GM21515 (cell line): ENCODE data around the gene SOX9.
"Not testable (repeated sequence)": the region's sequence is repeated elsewhere in the genome, so short reads cannot be mapped to it uniquely, and the experiment has no call there.

Experiments used
- ATAC-seq: cut with Tn5 transposase; IDR thresholded peaks from one replicate; pipeline ENCODE4 v1.9.1; 2021; ENCODE audit not compliant: unreplicated experiment

Gene SOX9

DNA sequence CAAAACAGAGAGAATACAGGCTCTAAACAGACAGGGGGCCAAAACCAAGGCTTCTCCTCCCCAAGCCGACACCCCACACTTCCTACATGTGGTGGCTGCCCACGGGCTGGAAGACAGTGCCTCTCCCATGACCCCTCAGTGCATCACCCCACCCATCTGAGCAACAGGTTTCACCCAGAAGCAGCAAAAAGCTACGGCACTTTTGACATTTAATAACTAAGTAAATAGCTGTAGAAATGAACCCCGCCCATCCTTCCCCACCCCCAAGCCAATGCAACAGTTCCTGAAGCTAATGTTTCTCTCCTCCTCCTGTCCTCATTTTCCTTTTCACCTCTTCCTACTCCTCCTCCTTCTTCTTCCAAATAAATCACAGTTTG, 9.9 kb upstream of the SOX9 start:
- no peak for ATAC-seq

- no peak for ATAC-seq
These were observed 9.4 kb upstream of the SOX9 start for GRCh38 chr17:72111336-72111923.

GRCh38 chr17:72111926-72112325, 8.9 kb upstream of the SOX9 start:
- not testable (repeated sequence) for ATAC-seq

GRCh38 chr17:72113751-72114150, 7.1 kb upstream of the SOX9 start:
- ATAC-seq, result no peak

GRCh38 chr17:72115781-72116525, 4.9 kb upstream of the SOX9 start:
- no peak for ATAC-seq

- ATAC-seq, result no peak
These were observed 3.9 kb upstream of the SOX9 start for GRCh38 chr17:72116661-72117521.

DNA sequence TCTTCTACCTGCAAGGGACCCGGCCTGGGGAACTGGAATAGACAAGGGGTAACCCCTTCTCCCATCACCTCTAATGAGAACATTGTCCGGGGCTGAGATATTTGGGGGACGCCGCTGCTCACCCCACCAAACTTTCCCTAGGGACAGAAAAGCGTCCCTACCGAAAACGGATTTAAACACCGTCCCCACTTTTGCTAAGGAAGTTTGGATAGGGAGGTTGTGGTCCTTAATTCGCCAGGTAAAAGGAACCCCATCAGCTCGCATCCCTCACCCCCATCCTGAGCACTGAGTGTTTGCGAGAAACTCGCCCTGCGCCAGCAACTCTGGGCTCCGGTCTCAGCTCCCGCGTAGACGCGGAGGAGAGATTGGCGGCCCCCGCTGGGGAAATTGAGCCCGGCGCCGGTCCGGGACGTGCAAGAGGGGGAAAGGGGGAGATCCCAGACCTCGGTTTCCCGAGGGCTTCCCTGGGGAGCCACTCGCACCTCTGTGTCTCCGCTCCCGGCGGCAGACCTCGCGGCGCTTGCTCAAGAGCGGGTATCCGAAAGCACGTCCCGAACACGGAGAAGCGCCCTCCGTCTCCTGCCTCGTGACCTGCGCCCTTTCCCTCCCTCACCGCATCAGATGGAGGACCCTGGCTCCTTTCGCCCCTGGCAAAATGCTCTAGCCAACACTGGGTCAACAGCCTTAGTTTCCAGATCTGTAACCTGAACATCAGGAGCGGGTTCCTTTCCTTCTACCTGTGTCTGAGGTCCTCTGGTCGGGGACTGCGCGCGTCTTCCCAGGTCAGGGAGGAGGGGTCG, 3.1 kb upstream of the SOX9 start:
- no peak for ATAC-seq

- no peak for ATAC-seq
These were observed 2.3 kb upstream of the SOX9 start for GRCh38 chr17:72118335-72119076.

DNA sequence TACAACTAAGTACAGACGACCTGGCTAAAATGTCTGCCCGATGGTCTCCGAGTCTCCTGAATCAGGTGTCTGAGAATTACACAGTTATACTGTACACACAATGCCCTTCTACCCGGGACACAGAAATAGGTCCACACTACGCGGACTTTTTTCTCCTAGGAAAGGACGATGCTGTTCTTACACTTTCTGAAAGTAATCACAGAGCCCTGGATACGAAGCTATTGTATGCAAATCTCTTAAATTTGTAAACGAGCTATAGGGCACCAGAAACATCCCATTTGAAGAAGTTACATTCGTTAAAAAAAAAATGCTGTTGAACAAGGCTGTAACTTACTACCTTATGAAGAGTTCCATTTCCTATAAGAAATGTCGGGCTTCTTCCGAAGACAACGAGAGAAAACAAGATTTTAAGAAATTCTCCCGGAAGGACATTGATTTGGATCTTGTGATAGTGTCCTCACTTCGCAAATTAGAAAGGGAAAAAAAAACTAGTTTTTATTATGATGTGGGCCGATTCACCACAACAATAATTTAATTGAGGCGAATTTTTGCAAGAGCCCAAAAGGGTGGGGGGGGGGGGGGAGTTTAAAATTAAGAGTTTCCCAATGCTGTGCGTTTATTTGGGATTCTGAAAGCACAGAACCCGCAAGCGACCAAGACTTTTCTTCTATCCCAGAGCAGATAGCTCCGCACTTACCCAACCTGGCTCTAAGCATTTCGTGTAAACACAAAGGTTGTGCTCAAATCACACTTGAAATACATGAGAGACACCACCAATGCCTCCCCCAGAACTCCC, 1.5 kb upstream of the SOX9 start:
- ATAC-seq, result no peak

GRCh38 chr17:72119873-72120641, 763 bp upstream of the SOX9 start:
- peak; percentile 0 for ATAC-seq

GRCh38 chr17:72121164-72122009, 567 bp downstream of the SOX9 start:
- peak; percentile 14 for ATAC-seq

- no peak for ATAC-seq
These were observed 1.4 kb downstream of the SOX9 start for GRCh38 chr17:72122010-72122764.

GRCh38 chr17:72122765-72123529, 2.1 kb downstream of the SOX9 start:
- ATAC-seq, result no peak

GRCh38 chr17:72123530-72124437, 3.0 kb downstream of the SOX9 start:
- ATAC-seq, result no peak

DNA sequence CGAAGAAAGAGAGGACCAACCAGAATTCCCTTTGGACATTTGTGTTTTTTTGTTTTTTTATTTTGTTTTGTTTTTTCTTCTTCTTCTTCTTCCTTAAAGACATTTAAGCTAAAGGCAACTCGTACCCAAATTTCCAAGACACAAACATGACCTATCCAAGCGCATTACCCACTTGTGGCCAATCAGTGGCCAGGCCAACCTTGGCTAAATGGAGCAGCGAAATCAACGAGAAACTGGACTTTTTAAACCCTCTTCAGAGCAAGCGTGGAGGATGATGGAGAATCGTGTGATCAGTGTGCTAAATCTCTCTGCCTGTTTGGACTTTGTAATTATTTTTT, 3.6 kb downstream of the SOX9 start:
- no peak for ATAC-seq

GRCh38 chr17:72125226-72125651, 4.4 kb downstream of the SOX9 start:
- ATAC-seq, result no peak
